ENCODE results near the gene KCNMB2. TPM values are rescaled to one million over a fixed set of nuclear protein-coding genes. Genes with fewer than 3 reads are reported as not detected.

KCNMB2 gene
- total RNA-seq, 2 donors from 2014 or later = 0.42 to 0.72 TPM

GRCh38 chr3:178772746-178773145 is 236.5 kb downstream of the KCNMB2 start:
- Histone ChIP-seq H3K4me1 (no peaks in the 10 kb centered on the region), H3K4me3 (no peak overlapping the region), H3K9me3 (no peaks in the 10 kb centered on the region), H3K27ac (no peak overlapping the region), H3K36me3 (no peaks in the 10 kb centered on the region), H3K9ac (ENCODE audit: low read depth in 2 of 2, low read length in 2 of 2) (no peak overlapping the region), H3K27me3 (no peaks in the 10 kb centered on the region)
- intact Hi-C loops (cut with DNase I) = no loop called here
- TF ChIP-seq CTCF (IDR thresholded peaks at IDR 0.05) = no peak
- no peak for DNase-seq

- intact Hi-C loops (cut with DNase I) = no loop called here
- TF ChIP-seq CTCF (IDR thresholded peaks at IDR 0.05) = no peak
- no peak for DNase-seq
- Histone ChIP-seq H3K36me3 (no peaks in the 10 kb centered on the region), H3K4me3 (no peak overlapping the region), H3K4me1 (no peaks in the 10 kb centered on the region), H3K9me3 (no peaks in the 10 kb centered on the region), H3K27me3 (no peaks in the 10 kb centered on the region), H3K27ac (no peak overlapping the region), H3K9ac (ENCODE audit: low read depth in 2 of 2, low read length in 2 of 2) (no peak overlapping the region)
These were observed 237.1 kb downstream of the KCNMB2 start for GRCh38 chr3:178773358-178773757.

- H3K27ac ChIP-seq = no peak overlapping the region
- H3K36me3 ChIP-seq = no peaks in the 10 kb centered on the region
- intact Hi-C loops (cut with DNase I) = no loop called here
- TF ChIP-seq CTCF (IDR thresholded peaks at IDR 0.05) = no peak
- no peaks in the 10 kb centered on the region for H3K4me1 ChIP-seq
- no peaks in the 10 kb centered on the region for H3K9me3 ChIP-seq
- no peak overlapping the region for H3K4me3 ChIP-seq
- no peak overlapping the region for H3K9ac ChIP-seq (ENCODE audit: low read depth in 2 of 2, low read length in 2 of 2)
- H3K27me3 ChIP-seq = no peaks in the 10 kb centered on the region
- DNase-seq = no peak
These were observed 241.6 kb downstream of the KCNMB2 start for GRCh38 chr3:178777718-178778411.

- H3K9ac ChIP-seq (ENCODE audit: low read depth in 2 of 2, low read length in 2 of 2) = no peak overlapping the region
- no peaks in the 10 kb centered on the region for H3K27me3 ChIP-seq
- DNase-seq = no peak
- H3K4me1 ChIP-seq = no peaks in the 10 kb centered on the region
- H3K4me3 ChIP-seq = no peak overlapping the region
- H3K9me3 ChIP-seq = no peaks in the 10 kb centered on the region
- no peak overlapping the region for H3K27ac ChIP-seq
- H3K36me3 ChIP-seq = no peaks in the 10 kb centered on the region
- TF ChIP-seq CTCF (IDR thresholded peaks at IDR 0.05) = no peak
- intact Hi-C loops (cut with DNase I) = no loop called here
These were observed 242.4 kb downstream of the KCNMB2 start for GRCh38 chr3:178778589-178778988.

- DNase-seq = no peak
- Histone ChIP-seq H3K27ac (no peak overlapping the region), H3K9me3 (no peaks in the 10 kb centered on the region), H3K36me3 (no peaks in the 10 kb centered on the region), H3K4me1 (no peaks in the 10 kb centered on the region), H3K4me3 (no peak overlapping the region), H3K27me3 (no peaks in the 10 kb centered on the region), H3K9ac (ENCODE audit: low read depth in 2 of 2, low read length in 2 of 2) (no peak overlapping the region)
- TF ChIP-seq CTCF (IDR thresholded peaks at IDR 0.05) = no peak
- intact Hi-C loops (cut with DNase I) = no loop called here
These were observed 249.7 kb downstream of the KCNMB2 start for GRCh38 chr3:178785961-178786360.

Data from colonic mucosa (tissue), 4 donors.